Heart left ventricle (tissue), 13 donors: ENCODE measurements around the gene CCSER2.

ENCODE experiments used
- POLR2A ChIP-seq, 2 donors: fragments of 450-650 bp; IDR thresholded peaks; one replicate each; pipeline ENCODE4 v1.6.1; 2017; ENCODE audit warnings: antibody characterized with exemption in 2 of 2, mild to moderate bottlenecking in 2 of 2, moderate library complexity in 2 of 2
- TF ChIP-seq, protein P1 (sequence below), 12 donors: fragments of 200-600 bp; sonication (generic) in 4 of 12; IDR thresholded peaks; one replicate each; pipeline versions ENCODE4 v1.5.0 to v1.8.0; 2018 to 2022; ENCODE audit warnings: antibody characterized with exemption in 12 of 12, mild to moderate bottlenecking in 5 of 12
- donor health status: ischemic (EF 13 %, LVEDD 7.1; RV severe dilation, severe dysfunction).
- donor health status: DM: no; HTN: yes; CAD: no.
- donor health status: DM: no; HTN: no; CAD: no.
- donor health status: ischemic (EF 25% LVEDD 6.9; RV normal size, moderate dysfunction).
- donor health status: ischemic (EF 25% LVEDD 5.7; RV mildly dilated, moderate dysfunction).
- donor health status: ischemic (EF 35%, LVEDD 5.7; RV mildly dilated, moderate dysfunction).
- donor health status: nonischemic (EF 11% LVEDD 7.7; RV severe dilation, severe dysfunction).
- donor health status: DM: yes; HTN: yes; CAD: no.
- donor health status: PGD.
- donor health status: ischemic (EF 29% LVEDD 5.4; RV normal size, mild dysfunction).
- donor health status: nonischemic (EF 23%, LVEDD 6.1; RV moderate dilation, normal function).

DNA sequence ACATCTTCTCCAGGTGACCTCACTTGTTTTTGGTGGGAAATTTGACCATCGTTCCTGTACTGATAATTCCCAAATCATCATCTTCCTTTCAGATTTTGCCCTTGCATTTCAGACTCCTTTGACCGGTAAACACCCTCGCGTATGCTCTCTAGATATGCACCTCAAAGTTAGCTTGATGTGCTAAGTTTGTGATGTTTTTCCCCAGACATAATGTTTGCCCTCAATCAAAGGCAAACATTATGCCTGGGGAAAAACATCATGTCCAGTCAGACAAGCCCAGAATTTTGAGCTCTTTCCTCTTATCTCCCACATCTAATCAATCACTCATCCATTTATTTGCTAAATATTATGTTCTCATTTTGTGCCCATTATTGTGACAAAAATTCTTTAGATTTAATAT lies 26.2 kb downstream of the CCSER2 start:
- TF ChIP-seq, protein P1, sequence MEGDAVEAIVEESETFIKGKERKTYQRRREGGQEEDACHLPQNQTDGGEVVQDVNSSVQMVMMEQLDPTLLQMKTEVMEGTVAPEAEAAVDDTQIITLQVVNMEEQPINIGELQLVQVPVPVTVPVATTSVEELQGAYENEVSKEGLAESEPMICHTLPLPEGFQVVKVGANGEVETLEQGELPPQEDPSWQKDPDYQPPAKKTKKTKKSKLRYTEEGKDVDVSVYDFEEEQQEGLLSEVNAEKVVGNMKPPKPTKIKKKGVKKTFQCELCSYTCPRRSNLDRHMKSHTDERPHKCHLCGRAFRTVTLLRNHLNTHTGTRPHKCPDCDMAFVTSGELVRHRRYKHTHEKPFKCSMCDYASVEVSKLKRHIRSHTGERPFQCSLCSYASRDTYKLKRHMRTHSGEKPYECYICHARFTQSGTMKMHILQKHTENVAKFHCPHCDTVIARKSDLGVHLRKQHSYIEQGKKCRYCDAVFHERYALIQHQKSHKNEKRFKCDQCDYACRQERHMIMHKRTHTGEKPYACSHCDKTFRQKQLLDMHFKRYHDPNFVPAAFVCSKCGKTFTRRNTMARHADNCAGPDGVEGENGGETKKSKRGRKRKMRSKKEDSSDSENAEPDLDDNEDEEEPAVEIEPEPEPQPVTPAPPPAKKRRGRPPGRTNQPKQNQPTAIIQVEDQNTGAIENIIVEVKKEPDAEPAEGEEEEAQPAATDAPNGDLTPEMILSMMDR (IDR thresholded peaks at IDR 0.05): no peak
- TF ChIP-seq POLR2A (IDR thresholded peaks at IDR 0.05): no peak
